IPS DF 4.7 (cell line): ENCODE measurements around the gene SLC6A15.

ENCODE experiments used
- DNase-seq: peaks from one replicate; pipeline ENCODE4 v3.0.0-alpha.2; 2013; ENCODE audit warnings: low spot score; ENCODE audit errors: extremely low read depth

SLC6A15 gene

DNA sequence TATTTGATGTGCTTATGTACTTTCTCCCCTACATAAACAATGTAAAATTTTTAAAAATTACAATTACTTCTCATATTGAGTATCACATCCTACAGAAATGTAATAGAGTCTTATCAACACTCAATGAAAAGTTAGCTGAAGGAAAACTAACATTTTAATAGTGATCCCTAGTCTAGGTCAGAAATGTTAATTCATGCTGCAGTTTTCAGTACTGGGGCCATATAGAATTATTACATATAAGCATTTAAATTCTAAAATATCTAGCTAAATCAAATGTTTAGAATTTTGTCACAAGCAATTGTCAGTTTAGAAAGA, 37.8 kb downstream of the SLC6A15 start:
- no peak for DNase-seq

DNA sequence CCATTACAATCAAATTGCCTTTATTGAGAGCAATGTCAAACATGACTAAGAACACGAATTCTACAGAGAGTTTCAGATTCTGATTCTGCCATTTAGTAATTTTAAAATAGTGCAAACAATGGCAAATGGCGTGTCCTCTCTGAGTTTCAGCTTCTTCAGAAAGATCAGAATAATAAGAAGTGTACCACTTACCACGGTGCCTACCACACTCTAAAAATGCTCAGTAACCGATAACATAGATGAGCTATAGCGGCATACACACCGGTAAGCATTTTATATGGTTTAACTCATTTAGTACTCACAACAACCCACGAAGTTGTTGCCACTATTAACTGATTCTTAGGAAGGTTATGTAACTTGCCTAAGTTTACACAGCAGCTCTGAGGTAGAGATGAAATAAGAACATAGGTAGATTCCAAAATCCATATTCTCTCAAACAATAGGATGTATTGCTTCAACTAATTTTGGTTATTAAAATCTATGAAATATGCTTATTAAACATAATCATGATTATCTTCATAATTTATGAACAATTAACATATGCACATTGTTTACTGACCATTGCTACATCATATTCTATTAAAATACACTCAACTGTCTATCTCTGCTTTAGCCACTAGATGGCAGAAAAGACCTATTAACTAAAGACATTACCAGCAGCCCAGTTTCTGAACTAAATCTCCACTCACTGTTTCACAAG, 38.3 kb downstream of the SLC6A15 start:
- DNase-seq: peak; percentile 33

DNA sequence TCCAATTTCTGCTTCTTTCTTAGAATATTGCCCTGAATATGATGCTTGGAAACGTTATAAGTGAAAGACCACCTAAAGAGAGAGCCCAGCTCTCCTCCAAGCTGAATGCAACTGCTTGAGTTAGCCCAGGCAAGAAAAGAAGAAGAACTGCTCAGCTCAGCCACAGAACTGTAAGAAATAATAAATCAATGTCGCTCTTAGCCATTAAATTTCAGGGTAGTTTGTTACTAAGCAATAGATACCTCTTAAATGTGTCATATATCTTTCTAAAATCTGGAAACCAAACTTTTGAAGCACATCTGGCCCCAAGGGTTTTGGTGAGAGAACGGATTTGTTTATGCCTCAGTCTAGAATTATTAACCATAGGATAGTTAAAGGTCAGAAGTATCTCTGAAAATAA, 50.4 kb downstream of the SLC6A15 start:
- no peak for DNase-seq

DNA sequence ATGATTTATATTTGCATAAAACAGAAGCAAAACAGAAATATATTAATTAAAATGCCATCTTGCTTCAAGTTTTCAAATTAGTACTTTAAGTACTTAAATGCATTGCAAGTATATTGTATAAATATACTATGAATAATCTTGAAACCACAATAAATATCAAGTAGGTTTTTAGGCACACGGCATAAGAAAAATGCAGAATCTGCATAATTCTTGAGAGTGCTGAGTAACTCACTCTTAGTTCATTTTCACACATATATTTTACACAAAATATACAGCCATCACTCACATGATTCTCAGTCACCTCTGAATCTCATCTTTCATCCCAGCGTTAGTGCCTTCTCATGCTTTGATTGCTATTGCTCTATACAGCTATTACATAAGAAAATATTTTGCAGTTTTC, 51.9 kb downstream of the SLC6A15 start:
- no peak for DNase-seq

DNA sequence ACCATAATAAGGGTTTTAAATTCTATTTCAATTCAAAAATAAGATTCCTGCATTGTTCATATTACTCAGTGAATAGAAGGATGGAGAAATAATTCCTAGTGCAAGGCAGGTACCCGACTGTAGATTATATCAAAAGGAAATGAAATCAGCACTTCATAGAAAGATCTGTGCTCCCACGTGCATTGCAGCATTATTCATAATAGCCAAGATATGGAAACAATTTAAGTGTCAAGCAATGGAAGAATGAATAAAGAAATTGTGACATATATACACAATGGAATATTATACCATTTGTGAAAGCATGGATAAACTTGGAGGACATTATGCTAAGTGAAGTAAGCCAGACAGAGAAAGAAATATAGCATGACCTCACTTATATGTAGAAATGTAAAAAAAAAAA, 53.8 kb downstream of the SLC6A15 start:
- DNase-seq: no peak

DNA sequence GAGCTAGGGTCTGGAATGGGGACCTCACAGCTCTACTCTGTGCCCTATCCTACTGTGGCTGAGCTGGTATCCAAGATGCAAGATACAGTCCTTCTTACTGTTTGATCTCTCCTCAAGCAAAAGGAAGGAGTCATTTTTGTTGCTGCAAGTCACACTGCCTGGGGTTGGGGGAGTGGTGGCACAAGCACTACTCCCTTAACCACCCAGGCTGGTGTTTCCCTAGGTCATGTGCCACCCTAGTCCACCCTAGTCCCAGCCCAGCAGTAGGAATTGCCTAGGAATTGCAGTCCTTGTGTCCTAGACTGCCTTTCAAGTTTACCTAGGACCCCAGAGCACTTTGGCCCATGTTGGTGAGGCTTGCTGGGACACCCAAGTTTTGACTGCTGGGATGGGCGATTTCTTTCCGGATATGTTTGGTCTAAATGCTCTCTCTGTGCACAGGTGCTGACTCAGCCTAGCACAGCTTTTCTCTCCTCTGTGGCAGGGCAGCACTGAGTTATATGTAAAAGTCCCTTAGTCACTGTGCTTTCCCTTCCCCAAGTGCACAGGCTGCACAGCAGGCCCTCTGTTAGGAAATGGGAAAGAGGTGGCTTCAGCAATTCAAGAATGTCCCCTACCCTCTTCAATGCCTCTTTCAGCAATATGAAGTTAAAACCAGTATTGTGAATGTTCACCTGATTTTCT, 54.9 kb downstream of the SLC6A15 start:
- no peak for DNase-seq

DNA sequence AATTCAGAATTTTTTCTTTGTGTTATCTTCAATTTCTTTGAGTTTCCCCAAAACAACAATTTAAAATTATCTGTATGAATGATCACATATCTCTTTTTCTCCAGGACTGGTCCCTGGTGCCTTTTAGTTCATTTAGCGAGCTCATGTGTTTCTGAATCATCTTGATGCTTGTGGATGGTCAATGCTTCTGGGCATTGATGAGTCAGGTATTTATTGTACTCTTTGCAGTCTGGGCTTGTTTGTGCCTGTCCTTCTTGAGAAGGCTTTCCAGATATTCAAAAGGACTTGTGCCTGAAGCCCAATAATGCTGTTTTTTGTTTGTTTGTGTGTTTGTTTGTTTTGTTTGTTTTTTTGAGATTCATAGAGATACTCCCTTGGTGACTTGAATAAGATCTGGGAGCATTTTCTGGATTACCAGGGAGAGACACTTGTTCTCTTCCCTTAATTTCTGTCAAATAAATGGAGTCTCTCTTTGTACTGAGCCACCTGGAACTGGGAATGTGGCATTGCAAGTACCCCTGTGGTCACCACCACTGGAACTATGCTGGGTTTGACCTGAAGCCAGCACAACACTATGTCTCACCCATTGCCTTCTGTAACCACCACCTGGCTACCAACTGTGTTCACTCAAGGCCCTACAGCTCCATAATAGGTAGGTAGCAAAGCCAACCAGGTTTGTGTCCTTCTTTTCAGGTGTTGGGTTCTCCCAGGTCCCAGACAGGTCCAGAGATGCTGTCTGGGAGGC, 56.3 kb downstream of the SLC6A15 start:
- DNase-seq: no peak

DNA sequence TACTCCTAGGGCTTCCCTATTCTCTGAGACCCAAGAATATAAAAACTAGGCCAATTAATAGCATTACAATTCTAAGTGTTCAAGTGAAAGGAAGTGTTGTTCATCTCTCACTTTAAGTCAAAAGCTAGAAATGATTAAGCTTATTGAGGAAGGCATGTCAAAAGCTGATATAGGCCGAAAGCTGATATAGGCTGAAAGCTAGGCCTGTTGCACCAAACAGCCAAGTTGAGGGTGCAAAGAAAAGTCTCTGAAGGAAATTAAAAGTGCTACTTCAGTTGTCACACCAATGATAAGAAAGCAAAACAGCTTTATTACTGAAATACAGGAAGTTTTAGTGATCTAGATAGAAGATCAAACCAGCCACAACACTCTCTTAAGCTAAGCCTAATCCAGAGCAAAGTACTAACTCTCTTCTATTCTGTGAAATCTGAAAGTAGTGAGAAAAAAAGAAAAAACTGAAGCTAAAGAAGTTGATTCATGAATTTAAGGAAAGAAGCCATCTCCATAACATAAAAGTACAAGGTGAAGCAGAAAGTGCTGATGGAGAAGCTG, 68.9 kb downstream of the SLC6A15 start:
- no peak for DNase-seq

DNA sequence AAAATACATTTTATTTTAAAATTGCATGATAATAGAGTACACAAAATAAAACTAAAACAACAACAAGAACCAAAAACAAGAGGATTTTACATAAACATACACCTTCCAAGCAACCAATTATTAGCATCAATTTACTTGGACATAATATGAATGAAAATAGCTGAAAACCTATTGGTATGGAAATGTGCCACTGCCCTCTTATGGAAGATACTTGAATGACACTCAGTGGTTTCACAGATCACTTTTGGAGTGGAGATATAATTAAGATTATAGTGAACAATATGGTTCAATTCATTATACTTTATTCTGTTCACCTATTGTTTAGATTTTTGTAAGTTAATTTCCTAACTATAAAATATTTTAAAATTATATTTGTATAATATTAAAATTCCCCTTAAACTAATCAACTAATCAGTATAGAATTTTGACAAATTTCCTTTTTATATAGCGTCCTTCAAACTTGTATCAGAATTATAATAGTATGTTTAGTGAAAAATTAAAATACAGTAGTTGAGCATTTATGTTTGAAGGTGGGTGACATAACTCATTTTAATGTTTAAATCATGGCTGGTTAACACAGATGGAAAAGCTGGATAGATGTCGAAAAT, 70.1 kb downstream of the SLC6A15 start:
- peak; percentile 22 for DNase-seq

DNA sequence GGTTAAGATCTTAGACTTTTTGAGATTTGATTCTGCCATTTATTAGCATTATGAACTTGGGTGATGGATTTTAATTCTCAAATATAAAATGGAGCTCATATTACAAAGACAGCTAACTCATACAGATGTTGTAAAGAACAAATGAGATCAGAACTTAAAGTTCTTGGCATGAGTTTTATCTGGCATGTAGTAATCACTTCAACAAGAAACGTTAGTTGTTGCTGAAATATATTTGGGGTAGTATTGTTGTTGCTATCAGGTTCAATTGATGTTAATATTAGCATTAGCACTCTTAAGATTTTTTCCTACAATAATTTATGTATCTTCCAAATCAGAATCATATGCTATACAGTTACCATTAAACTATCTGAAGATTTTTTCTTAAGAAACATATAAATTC, 71.0 kb downstream of the SLC6A15 start:
- DNase-seq: no peak

DNA sequence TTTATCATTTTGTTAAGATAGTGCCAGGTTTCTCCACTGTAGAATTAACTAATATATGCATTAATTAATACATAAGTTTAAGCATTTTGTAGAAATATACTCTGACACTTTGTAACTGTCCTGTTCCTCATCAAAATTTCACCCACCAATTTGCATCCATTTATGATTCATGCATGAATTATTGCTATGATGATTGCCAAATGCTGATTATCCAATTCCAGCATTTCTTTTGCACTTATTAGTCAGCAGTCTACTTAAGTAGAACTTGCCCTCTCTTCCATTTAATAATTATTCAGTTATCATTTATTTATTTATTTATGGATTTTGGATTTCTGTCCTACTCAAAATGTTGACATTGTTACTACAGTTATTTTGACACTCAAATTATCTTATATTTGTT, 72.2 kb downstream of the SLC6A15 start:
- no peak for DNase-seq

DNA sequence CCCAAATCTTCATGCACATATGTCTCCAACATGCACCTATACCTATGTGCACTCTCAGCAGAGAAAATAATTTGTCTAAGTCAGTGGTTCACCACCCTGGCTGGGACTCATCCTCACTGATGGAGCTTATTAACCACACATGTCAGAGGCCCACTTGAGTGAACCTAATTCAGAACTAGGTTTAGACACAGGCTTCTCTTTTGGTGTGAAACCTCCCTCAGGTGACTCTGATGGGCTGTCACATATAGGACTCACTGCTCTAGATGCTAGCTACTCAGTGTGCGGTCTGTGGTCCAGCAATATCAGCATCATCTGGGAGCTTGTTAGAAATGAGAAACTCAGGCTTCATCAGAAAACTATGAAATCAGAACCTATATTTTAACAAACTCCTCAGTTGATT, 85.7 kb downstream of the SLC6A15 start:
- no peak for DNase-seq

DNA sequence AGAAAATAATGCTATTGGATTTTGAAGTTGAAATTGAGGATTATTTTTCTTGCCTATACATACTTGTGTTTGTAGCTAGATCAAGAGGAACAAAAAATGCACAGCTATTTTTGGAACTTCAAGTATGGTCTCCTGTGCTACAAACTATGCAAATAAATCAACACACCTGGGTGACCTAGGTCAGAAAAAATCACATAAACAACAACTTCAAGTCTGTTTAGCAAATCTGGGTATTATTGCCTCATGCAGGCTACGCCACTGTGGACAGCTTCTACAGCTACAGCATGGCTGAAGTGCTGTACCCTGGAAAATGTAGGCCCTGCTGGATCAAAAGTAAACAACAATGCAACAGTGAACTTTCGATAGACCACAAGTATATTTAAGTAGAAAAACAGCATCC, 87.5 kb downstream of the SLC6A15 start:
- no peak for DNase-seq

DNA sequence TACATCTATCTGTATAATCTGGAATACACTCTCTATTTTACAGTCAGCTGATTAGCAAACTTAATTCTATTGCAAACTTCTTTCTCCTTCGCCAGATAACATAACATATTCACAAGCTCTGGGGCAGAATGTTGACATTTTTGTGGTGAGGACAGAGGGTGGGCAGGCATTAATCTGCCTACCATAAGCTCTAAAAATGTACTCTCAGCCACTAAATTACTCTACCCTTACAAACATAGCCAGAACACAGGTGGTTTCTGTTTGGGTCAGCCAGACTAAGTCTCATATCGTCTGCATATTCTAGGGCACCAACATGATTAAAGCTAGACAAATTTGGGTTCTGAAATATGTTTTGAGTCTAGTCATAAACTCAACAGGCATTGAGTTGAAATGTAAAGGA, 90.1 kb downstream of the SLC6A15 start:
- DNase-seq: no peak

DNA sequence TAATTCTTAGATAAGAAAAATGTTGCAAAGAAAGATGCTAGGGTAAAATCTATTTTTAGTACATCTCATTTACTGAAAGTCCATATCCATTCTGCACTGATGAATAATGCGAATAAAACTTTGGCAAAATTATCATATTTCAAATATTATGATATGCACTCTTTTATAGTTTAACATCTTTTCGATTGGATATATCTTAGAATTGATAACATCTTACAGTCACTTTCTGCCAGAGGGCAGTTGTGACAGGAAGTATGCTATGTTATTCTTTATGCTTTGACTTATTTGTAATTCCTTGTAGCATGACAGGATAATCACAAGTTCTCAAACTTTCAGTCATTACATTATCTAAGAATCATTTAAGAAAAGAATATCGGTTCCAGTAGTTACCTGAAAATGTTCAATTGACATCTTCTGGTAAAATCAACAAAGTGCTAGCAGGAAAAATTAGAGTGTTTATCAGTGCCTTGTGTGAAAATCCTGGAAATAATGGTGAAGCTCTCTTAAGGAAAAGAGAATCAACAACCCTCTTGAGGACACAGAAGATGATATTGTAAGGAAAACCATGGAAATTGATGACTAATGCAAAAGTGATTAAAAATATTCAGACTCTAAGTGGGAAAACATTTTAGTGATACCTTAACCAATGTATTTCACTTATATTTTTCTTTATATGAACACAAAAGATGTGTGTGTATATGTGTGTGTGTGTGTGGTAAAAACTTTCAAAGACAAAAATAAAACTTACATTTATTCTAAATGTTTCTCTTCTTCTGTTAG, 95.5 kb downstream of the SLC6A15 start:
- no peak for DNase-seq

DNA sequence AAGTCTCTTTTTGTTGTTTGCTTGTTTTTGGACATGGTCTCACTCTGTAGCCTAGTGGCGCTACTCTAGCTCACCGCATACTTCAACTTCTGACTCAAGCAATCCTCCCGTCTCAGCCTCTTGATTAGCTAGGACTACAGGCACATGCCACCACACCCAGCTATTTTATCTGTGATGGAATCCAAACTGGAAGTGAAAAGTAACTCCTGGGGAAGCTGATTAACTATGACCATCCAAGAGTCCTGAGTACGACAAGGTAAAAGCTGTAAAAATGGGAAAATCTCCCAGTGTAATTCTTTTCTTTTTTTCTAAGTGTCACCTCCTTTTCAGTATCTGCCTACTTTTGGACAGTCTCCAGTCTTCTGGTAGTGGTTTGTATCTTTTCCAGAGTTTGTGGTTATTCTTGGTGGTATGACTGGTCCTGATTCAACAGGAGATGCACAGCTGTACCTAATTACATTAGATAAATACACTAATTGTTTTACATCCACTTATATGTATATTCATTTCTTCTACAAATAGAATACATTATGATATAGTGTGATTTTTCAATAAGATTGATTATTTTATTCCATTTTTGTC, 97.8 kb downstream of the SLC6A15 start:
- no peak for DNase-seq

DNA sequence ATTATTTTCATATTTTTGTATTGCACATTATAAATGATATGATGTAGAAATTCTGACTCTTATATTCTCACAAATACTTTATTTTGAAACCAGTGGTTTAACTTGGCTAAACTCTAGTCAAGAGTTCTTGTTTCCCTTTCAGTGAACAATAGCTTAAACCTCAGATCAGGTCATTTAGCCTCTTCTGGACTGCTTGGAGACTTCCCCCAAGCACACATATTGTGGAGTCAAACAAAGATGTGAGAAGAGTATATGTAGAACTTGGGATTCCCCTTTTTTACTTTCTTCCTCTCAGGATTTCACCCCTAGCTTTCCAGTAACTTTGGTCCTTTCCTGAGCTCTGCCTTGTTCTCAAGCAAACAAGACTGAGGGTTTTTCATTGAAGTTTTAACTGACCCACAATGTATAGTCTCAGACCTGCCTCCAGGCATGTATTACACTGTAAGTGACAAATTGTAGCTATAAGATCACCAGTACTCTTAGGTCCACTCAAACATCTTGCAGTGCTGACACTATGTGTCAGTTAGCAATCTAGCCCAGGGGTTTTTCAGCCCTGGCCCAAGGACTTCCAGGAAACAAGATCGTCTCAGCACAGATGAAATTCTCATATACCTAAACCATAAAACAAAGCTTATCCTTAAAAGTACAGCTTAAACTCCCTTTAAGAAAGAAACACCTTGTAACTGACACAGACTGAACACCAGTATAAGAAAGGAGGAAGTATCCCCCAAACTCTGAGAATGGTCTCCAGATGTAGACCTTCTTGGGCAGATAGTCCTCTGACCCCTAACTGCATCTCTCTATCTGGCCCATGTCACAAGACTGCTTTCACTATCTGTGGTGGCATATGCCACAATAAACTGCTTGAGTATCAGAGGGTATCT, 98.6 kb downstream of the SLC6A15 start:
- DNase-seq: no peak

DNA sequence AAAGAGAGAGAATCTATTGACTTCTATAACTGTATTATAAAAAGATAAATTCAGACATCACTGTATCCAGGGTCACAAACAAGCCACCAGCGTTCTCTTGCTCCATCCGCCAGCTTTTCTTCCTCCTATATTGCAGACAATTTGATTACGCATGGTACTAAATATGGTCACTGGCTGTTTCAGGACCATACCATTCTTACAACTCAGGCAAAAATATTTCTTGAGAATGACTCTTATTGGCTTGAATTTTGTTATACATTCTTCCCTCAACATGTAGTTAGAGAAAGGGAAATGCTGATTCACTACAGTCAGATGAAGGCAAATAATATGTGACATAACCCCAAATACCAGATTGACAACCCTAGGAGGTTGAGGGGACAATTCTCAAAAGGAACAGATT, 101.3 kb downstream of the SLC6A15 start:
- no peak for DNase-seq

DNA sequence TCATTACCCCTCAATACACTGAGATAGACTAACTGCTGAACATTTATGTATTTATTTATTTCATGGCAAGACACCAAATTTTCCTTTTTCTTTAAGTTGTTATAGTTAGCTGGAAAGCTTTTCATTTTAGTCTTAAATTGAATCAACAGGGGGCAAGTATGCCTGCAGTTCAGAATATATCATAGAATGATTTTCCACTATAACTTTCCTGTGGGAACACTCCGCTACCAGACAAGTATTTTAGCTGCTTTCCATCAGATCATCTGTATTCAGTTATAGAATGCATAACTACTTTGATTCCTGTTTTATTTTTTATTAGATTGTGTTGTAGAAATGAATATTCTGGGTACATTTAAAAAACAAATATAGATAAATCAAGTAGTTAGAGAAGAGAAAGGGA, 102.0 kb downstream of the SLC6A15 start:
- no peak for DNase-seq
